Esophagus squamous epithelium (tissue), 4 donors: ENCODE results near the gene LTB.

Experiments
- POLR2A ChIP-seq, 4 donors: fragments of 450-650 bp; IDR thresholded peaks; one replicate each; pipeline ENCODE4 v1.6.1; 2017; ENCODE audit warnings: antibody characterized with exemption in 4 of 4, mild to moderate bottlenecking in 4 of 4, moderate library complexity in 3 of 4
- TF ChIP-seq, protein P1 (sequence below), 6 experiments: fragments of 450-650 bp in 4 of 6; fragments of 200-600 bp in 2 of 6; sonication (generic) in 2 of 6; IDR thresholded peaks; one replicate each; pipeline ENCODE4 v1.5.1; 2016 to 2019; ENCODE audit warnings: antibody characterized with exemption in 6 of 6, mild to moderate bottlenecking in 4 of 6, moderate library complexity in 4 of 6

- TF ChIP-seq, protein P1, sequence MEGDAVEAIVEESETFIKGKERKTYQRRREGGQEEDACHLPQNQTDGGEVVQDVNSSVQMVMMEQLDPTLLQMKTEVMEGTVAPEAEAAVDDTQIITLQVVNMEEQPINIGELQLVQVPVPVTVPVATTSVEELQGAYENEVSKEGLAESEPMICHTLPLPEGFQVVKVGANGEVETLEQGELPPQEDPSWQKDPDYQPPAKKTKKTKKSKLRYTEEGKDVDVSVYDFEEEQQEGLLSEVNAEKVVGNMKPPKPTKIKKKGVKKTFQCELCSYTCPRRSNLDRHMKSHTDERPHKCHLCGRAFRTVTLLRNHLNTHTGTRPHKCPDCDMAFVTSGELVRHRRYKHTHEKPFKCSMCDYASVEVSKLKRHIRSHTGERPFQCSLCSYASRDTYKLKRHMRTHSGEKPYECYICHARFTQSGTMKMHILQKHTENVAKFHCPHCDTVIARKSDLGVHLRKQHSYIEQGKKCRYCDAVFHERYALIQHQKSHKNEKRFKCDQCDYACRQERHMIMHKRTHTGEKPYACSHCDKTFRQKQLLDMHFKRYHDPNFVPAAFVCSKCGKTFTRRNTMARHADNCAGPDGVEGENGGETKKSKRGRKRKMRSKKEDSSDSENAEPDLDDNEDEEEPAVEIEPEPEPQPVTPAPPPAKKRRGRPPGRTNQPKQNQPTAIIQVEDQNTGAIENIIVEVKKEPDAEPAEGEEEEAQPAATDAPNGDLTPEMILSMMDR (IDR thresholded peaks at IDR 0.05) = no peak
- no peak for TF ChIP-seq POLR2A (IDR thresholded peaks at IDR 0.05)
Measured at GRCh38 chr6:31579119-31579505, 3.1 kb downstream of the LTB start.
